Osteoblast (primary cell): ENCODE data around the gene IL17REL. TPM values are rescaled to one million over a fixed set of nuclear protein-coding genes. Genes with fewer than 3 reads are reported as not detected.

Experiments
- DNase-seq: peaks from one replicate; pipeline ENCODE4 v3.0.0; 2011; ENCODE audit warnings: low spot score, mixed read lengths; ENCODE audit not compliant: insufficient read length; ENCODE audit errors: missing footprints
- H2AFZ ChIP-seq: 2 replicates; pipeline ENCODE4 v1.6.0; 2011; ENCODE audit warnings: mild to moderate bottlenecking, low read length
- H3K27ac ChIP-seq: 2 replicates; pipeline ENCODE4 v1.5.1; 2011; ENCODE audit warnings: mild to moderate bottlenecking, low read depth, low read length, moderate library complexity
- H3K27me3 ChIP-seq: 2 replicates; pipeline ENCODE4 v1.6.0; 2012; ENCODE audit warnings: mild to moderate bottlenecking, control low read depth, inconsistent platforms, low read length, moderate library complexity; ENCODE audit not compliant: insufficient read depth
- H3K36me3 ChIP-seq: 2 replicates; pipeline ENCODE4 v1.5.1; 2011; ENCODE audit warnings: mild to moderate bottlenecking, low read length, control low read depth, moderate library complexity; ENCODE audit not compliant: insufficient read depth
- H3K4me1 ChIP-seq: 2 replicates; pipeline ENCODE4 v1.5.1; 2011; ENCODE audit warnings: mild to moderate bottlenecking, low read length, control low read depth, moderate library complexity; ENCODE audit not compliant: insufficient read depth
- H3K4me2 ChIP-seq: 2 replicates; pipeline ENCODE4 v1.6.0; 2011; ENCODE audit warnings: mild to moderate bottlenecking, low read length; ENCODE audit not compliant: insufficient read depth
- H3K4me3 ChIP-seq: fragments of 200-600 bp; sonication (generic); 3 replicates; pipeline ENCODE4 v1.5.1; 2012; ENCODE audit warnings: mild to moderate bottlenecking, low read length, inconsistent platforms; ENCODE audit not compliant: insufficient read depth
- H3K79me2 ChIP-seq: 2 replicates; pipeline ENCODE4 v1.6.0; 2012; ENCODE audit warnings: mild to moderate bottlenecking, low read length, control low read depth, inconsistent platforms; ENCODE audit not compliant: insufficient read depth
- H3K9me3 ChIP-seq: 2 replicates; pipeline ENCODE4 v1.5.1; 2011; ENCODE audit warnings: low read depth, low read length, control low read depth
- H4K20me1 ChIP-seq: 2 replicates; pipeline ENCODE4 v1.6.0; 2012; ENCODE audit warnings: mild to moderate bottlenecking, low read length, control low read depth; ENCODE audit not compliant: insufficient read depth
- CTCF ChIP-seq: IDR thresholded peaks from 2 replicates; pipeline ENCODE4 v1.5.1; 2011; ENCODE audit warnings: mild to moderate bottlenecking, low read depth, low read length, moderate library complexity; ENCODE audit errors: extremely low read depth
- total RNA-seq: library from RNA; depleted of rRNA; stranded (reverse); fragments of >200 nt; gene quantifications from 2 replicates; pipeline ENCODE4 v1.2.3, GENCODE V29; 2012

Gene IL17REL
- total RNA-seq, 1 donor = not detected

GRCh38 chr22:50058061-50058905 is 45.7 kb upstream of the IL17REL start, which contains the start of gene TTLL8:
Gene TTLL8 (minus strand): TSS chr22:50058298.
- H3K4me2 ChIP-seq = peak within 1 kb of the TSS; percentile 51
- no peak within 1 kb of the TSS for H2AFZ ChIP-seq
- no peak for DNase-seq
- no peaks in the 10 kb centered on the region for H3K4me1 ChIP-seq
- H3K4me3 ChIP-seq = no peak within 1 kb of the TSS
- H3K9me3 ChIP-seq = peaks cover 7% of the 10 kb centered on the region
- H3K36me3 ChIP-seq = no peaks in the 10 kb centered on the region
- no peaks in the 10 kb centered on the region for H3K79me2 ChIP-seq
- peaks cover 17% of the 10 kb centered on the region for H3K27me3 ChIP-seq
- no peak for TF ChIP-seq CTCF
- no peak within 1 kb of the TSS for H3K27ac ChIP-seq
- H4K20me1 ChIP-seq = no peaks in the 10 kb centered on the region

- H3K4me1 ChIP-seq = no peaks in the 10 kb centered on the region
- no peak overlapping the region for H3K27ac ChIP-seq
- DNase-seq = no peak
- no peak overlapping the region for H2AFZ ChIP-seq
- no peak for TF ChIP-seq CTCF
- peaks cover 7% of the 10 kb centered on the region for H3K9me3 ChIP-seq
- no peak overlapping the region for H3K4me2 ChIP-seq
- no peak overlapping the region for H3K4me3 ChIP-seq
- H4K20me1 ChIP-seq = no peaks in the 10 kb centered on the region
- no peaks in the 10 kb centered on the region for H3K36me3 ChIP-seq
- H3K27me3 ChIP-seq = peaks cover 17% of the 10 kb centered on the region
- H3K79me2 ChIP-seq = no peaks in the 10 kb centered on the region
Measured at GRCh38 chr22:50057278-50058060, 44.9 kb upstream of the IL17REL start.

GRCh38 chr22:50056214-50056972 is 43.8 kb upstream of the IL17REL start:
- Histone ChIP-seq H3K4me2 (no peak overlapping the region), H3K36me3 (no peaks in the 10 kb centered on the region), H3K79me2 (no peaks in the 10 kb centered on the region), H3K4me3 (no peak overlapping the region), H3K27ac (no peak overlapping the region), H2AFZ (no peak overlapping the region), H3K4me1 (no peaks in the 10 kb centered on the region), H3K27me3 (peaks cover 17% of the 10 kb centered on the region), H4K20me1 (no peaks in the 10 kb centered on the region), H3K9me3 (peaks cover 7% of the 10 kb centered on the region)
- no peak for TF ChIP-seq CTCF
- DNase-seq = no peak
